Upper lobe of left lung (tissue), 4 donors: Measurements from ENCODE around the gene FRAS1.

ENCODE experiments used
- POLR2A ChIP-seq, 4 donors: fragments of 450-650 bp; IDR thresholded peaks; one replicate each; pipeline ENCODE4 v1.5.1; 2016 to 2017; ENCODE audit warnings: antibody characterized with exemption in 4 of 4, mild to moderate bottlenecking in 2 of 4
- POLR2AphosphoS5 ChIP-seq, 2 donors: sonication (generic); formaldehyde crosslinking; IDR thresholded peaks; one replicate each; pipeline ENCODE4 v1.5.1; 2017; ENCODE audit warnings: antibody characterized with exemption in 2 of 2
- TF ChIP-seq, protein P1 (sequence below), 6 experiments: fragments of 450-650 bp in 4 of 6; fragments of 200-600 bp in 2 of 6; sonication (generic) in 2 of 6; IDR thresholded peaks; one replicate each; pipeline ENCODE4 v1.5.1; 2016 to 2019; ENCODE audit warnings: antibody characterized with exemption in 6 of 6

DNA sequence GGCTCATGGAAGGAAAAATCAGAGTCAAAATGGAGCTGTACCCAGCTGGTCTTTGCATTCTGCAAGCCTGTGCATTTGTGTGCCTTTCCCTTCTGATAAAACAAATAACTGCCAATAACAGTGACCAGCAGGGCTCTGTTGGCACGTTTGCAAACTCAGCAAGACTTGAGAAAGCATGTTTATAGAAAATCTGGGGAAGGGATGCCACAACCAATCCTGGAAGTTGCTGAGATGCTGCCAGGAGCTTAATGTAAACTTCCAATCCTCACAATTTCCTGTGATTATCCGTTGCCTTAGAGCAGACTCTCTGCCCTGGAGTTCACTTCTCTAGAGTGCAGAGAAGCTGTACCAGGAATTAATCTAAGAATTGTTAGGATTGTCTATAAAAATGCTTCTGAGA lies 487.6 kb downstream of the FRAS1 start:
- TF ChIP-seq, protein P1, sequence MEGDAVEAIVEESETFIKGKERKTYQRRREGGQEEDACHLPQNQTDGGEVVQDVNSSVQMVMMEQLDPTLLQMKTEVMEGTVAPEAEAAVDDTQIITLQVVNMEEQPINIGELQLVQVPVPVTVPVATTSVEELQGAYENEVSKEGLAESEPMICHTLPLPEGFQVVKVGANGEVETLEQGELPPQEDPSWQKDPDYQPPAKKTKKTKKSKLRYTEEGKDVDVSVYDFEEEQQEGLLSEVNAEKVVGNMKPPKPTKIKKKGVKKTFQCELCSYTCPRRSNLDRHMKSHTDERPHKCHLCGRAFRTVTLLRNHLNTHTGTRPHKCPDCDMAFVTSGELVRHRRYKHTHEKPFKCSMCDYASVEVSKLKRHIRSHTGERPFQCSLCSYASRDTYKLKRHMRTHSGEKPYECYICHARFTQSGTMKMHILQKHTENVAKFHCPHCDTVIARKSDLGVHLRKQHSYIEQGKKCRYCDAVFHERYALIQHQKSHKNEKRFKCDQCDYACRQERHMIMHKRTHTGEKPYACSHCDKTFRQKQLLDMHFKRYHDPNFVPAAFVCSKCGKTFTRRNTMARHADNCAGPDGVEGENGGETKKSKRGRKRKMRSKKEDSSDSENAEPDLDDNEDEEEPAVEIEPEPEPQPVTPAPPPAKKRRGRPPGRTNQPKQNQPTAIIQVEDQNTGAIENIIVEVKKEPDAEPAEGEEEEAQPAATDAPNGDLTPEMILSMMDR (IDR thresholded peaks at IDR 0.05), result no peak
- no peak for TF ChIP-seq POLR2AphosphoS5 (IDR thresholded peaks at IDR 0.05)
- no peak for TF ChIP-seq POLR2A (IDR thresholded peaks at IDR 0.05)
